Measurements from ENCODE around the gene FMO5. TPM values are rescaled to one million over a fixed set of nuclear protein-coding genes. Genes with fewer than 3 reads are reported as not detected.

FMO5 gene
- total RNA-seq, 1 experiment from 2014 or later: 2.0 TPM

DNA sequence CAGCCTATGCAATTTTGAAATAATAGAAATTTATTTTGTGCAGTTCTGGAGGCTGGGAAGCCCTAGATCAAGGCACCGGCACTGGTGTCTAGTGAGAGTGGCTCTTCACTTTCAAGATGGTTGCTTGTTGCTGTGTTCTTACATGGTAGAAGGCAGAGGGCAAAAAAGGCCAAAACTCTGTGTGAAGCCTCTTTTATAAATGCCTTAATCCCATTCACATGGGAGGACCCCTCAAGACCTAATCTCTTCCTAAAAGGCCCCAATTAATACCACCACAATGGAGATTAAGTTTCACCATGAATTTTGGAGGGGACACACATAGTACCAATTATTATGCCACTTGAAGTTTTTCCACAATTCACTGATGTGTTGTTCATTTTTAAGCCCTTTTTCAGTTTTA is 73.9 kb downstream of the FMO5 start:
- no peaks in the 10 kb centered on the region for H3K27me3 Mint-ChIP-seq (ENCODE audit: insufficient read depth, unreplicated experiment)
- ChIA-PET CTCF (no interaction called here), POLR2A (no interaction called here)
- H3K4me3 ChIP-seq (ENCODE audit: low read depth, low read length): no peak overlapping the region
- peaks cover 15% of the 10 kb centered on the region for H3K36me3 Mint-ChIP-seq (ENCODE audit: insufficient read depth, unreplicated experiment)
- H3K4me1 Mint-ChIP-seq (ENCODE audit: low read depth, unreplicated experiment): peaks cover 12% of the 10 kb centered on the region
- H3K36me3 ChIP-seq (ENCODE audit: control insufficient read depth, insufficient read depth, low read length): peaks cover 3% of the 10 kb centered on the region
- H3K4me1 ChIP-seq: no peaks in the 10 kb centered on the region
- H3K9me3 Mint-ChIP-seq (ENCODE audit: unreplicated experiment): no peaks in the 10 kb centered on the region
- H3K4me3 Mint-ChIP-seq (ENCODE audit: unreplicated experiment): no peak overlapping the region
- no peaks in the 10 kb centered on the region for H3K9me3 ChIP-seq
- BruUV-seq (replicated peaks): no TSS peak
- TF ChIP-seq CTCF (IDR thresholded peaks at IDR 0.05; ENCODE audit: insufficient read depth in 1 of 2, low read depth in 1 of 2, low read length in 1 of 2, severe bottlenecking in 1 of 2, unreplicated experiment in 1 of 2): no peak
- DNase-seq: no peak
- H3K27me3 ChIP-seq (replicated peaks; ENCODE audit: control insufficient read depth, insufficient read depth, low read length): no peaks in the 10 kb centered on the region
- intact Hi-C loops (cut with micrococcal nuclease; ENCODE audit: unreplicated experiment): no loop called here
- H3K27ac Mint-ChIP-seq (ENCODE audit: unreplicated experiment): no peak overlapping the region

- H3K9me3 Mint-ChIP-seq (ENCODE audit: unreplicated experiment): no peaks in the 10 kb centered on the region
- no peaks in the 10 kb centered on the region for H3K36me3 Mint-ChIP-seq (ENCODE audit: insufficient read depth, unreplicated experiment)
- no peak for DNase-seq
- ChIA-PET POLR2A (interaction anchor here (0.5 kb wide), 1 partner anchor 10 kb away, joined by 3 read pairs; no protein-coding TSS in a partner anchor), CTCF (interaction anchor here (0.6 kb wide), 1 partner anchor 94 kb away, joined by 3 read pairs; no protein-coding TSS in a partner anchor)
- no peaks in the 10 kb centered on the region for H3K4me1 Mint-ChIP-seq (ENCODE audit: low read depth, unreplicated experiment)
- Histone ChIP-seq H3K4me3 (ENCODE audit: low read depth, low read length) (no peak overlapping the region), H3K4me1 (no peaks in the 10 kb centered on the region), H3K9me3 (no peaks in the 10 kb centered on the region), H3K27me3 (replicated peaks; ENCODE audit: control insufficient read depth, insufficient read depth, low read length) (no peaks in the 10 kb centered on the region), H3K36me3 (ENCODE audit: control insufficient read depth, insufficient read depth, low read length) (no peaks in the 10 kb centered on the region)
- intact Hi-C loops (cut with micrococcal nuclease; ENCODE audit: unreplicated experiment): no loop called here
- TF ChIP-seq CTCF (IDR thresholded peaks at IDR 0.05; ENCODE audit: insufficient read depth in 1 of 2, low read depth in 1 of 2, low read length in 1 of 2, severe bottlenecking in 1 of 2, unreplicated experiment in 1 of 2): no peak
- no peak overlapping the region for H3K27ac Mint-ChIP-seq (ENCODE audit: unreplicated experiment)
- peaks cover 3% of the 10 kb centered on the region for H3K27me3 Mint-ChIP-seq (ENCODE audit: insufficient read depth, unreplicated experiment)
- no TSS peak for BruUV-seq (replicated peaks)
- no peak overlapping the region for H3K4me3 Mint-ChIP-seq (ENCODE audit: unreplicated experiment)
These were observed 82.3 kb downstream of the FMO5 start for GRCh38 chr1:147142886-147143285.

Other genes starting within 250 kb of the FMO5 start
- 30.1 and 31.5 TPM in 2 replicates for gene PRKAB2, start 52.9 kb downstream of the FMO5 start, total RNA-seq (2022)
- 55.4 and 56.2 TPM in 2 replicates for gene CHD1L, start 17.3 kb upstream of the FMO5 start, total RNA-seq (2022)

Data from Caco-2 (cell line).